HG03159 (cell line): ENCODE results near the gene LYPD3.
"Not testable (repeated sequence)": the region's sequence is repeated elsewhere in the genome, so short reads cannot be mapped to it uniquely, and the experiment has no call there.

ENCODE experiments used
- ATAC-seq: cut with Tn5 transposase; IDR thresholded peaks from one replicate; pipeline ENCODE4 v1.9.1; 2021; ENCODE audit warnings: mild to moderate bottlenecking, moderate library complexity; ENCODE audit not compliant: unreplicated experiment

LYPD3 gene

DNA sequence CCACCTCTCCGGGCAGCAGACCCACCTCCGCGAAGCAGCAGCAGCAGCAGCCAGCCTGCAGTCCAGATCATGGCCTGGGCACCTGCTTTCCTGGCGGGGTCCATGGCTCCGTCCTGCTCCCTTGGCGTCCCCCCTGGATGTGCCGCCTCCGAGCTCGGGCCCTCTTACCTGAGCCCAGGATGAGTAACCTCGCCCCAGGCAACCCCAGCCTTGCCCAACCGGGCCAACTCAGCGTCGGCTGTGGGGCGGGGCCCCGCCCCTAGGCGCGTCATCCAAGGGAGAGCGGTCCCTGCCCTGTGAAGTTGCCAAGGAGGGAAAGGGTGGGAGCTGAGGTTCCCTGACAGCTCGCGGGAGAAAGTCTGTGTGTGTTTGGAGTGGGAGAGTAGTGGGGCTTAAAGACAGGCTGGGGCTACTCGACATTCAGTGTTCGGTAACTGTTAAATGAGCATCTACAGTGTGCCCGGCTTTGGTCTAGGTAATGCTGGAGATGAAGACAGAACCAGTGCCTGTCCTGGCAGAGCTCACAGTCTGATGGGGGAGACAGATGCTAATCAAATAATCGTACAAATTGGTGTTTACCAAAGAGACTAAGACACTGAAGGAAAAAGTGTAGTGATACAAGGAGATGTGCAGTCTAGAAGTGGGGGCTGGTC, at the start of gene LYPD3:
TSS of gene LYPD3 (minus strand) at position 141 of the 653 bp plus-strand sequence. CDS start at position 104, 37 bp downstream.
- no peak for ATAC-seq

- not testable (repeated sequence) for ATAC-seq
Measured at GRCh38 chr19:43512399-43512798, 47.0 kb upstream of the LYPD3 start.

GRCh38 chr19:43511324-43511723, 45.9 kb upstream of the LYPD3 start:
- ATAC-seq, result no peak

DNA sequence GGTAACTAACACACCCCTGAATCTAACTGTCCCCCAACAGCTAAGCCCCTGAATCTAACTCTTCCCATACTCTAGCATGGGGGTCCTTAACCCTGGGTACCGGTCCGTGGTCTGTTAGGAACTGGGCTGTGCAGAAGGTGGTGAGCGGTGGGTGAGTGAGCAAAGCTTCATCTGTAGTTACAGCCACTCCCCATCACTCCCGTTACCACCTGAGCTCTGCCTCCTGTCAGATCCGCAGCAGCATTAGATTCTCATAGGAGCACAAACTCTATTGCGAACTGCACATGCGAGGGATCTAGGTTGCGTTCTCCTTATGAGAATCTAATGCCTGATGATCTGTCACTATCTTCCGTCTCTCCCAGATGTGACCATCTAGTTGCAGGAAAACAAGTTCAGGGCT, 45.3 kb upstream of the LYPD3 start:
- no peak for ATAC-seq

DNA sequence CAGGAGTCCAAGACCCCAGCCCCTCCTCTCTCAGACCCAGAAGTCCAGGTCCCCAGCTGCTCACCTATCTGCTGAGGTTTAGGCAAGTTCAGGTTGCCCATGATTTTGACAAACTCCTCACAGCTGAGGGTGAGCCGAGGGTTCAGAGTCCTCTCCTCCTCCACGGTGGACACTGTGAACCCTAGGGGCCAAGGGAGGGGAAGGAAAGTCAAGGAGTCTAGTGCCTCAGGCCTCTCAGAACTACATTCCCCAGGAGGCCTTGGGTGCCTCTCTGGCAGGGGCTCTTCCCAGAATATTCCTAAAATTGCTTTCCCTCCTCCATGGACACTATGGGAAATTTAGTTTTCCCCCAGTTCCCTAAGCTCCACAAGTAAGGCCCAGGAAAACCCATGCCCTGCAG, 42.5 kb upstream of the LYPD3 start:
- no peak for ATAC-seq

GRCh38 chr19:43506629-43507028, 41.2 kb upstream of the LYPD3 start:
- ATAC-seq, result no peak

GRCh38 chr19:43505941-43506340, 40.5 kb upstream of the LYPD3 start:
- ATAC-seq, result no peak

DNA sequence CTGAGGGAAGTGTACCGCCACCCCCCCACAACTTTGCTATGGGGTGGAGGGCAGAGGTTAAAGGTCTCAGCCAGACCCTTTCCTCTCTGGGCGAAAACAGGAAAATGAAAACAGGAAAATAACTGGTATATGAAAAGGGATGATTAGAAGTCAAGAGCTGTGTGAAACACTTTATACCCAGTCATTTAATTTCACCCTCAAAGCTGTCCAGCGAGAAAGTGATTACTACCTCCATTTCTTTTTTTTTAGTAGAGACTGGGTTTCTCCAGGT, 39.7 kb upstream of the LYPD3 start:
- no peak for ATAC-seq

GRCh38 chr19:43504426-43505185, 39.2 kb upstream of the LYPD3 start, which contains the start of gene PHLDB3:
Gene PHLDB3, minus strand, starts transcription at chr19:43504746. Its CDS starts 628 bp downstream, at chr19:43504118.
- ATAC-seq, result peak; percentile 26

DNA sequence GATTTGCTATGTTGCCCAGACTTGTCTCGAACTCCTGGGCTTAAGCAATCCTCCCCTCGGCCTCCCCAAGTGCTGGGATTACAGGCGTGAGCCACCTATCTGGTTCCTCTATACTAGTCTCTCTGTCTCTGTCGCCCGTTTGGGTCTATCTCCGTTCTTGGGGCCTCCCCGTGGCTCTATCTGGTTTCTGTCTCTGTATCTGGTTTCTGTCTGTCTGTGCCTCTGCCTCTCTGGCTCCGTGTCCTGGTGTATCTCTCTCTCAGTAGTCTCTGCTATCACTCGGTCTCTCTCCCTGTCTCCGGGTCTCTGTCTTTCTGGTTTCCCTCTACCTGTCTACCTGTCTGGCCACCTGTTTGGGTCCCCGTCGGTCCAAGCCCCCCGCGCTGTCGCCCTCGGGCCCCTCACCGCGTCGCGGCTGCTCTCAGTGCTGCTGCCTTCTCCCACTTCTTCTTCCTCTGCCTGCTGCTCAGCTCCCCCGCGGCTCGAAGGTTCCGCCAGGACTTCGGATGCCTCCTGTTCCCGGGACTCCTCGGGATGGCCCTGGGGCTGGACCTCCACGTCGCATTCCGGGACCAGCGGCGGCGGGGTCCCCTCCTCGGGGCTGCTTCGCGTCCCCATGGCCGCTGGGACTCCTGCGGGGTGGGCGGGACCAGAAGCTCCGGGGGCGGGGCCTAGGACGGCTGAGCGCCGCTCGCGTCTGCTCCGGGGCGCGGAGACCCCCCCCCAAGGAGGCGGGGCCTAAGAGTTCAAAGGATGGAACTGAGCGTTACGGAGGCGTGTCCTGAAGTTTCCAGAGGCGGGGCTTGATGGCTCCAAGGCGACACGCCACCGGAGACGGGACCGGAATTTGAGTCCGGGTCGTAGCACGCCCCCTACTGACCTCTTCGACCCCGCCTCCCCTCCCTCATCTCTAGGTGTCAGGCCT, 38.4 kb upstream of the LYPD3 start:
- ATAC-seq, result peak; percentile 85

DNA sequence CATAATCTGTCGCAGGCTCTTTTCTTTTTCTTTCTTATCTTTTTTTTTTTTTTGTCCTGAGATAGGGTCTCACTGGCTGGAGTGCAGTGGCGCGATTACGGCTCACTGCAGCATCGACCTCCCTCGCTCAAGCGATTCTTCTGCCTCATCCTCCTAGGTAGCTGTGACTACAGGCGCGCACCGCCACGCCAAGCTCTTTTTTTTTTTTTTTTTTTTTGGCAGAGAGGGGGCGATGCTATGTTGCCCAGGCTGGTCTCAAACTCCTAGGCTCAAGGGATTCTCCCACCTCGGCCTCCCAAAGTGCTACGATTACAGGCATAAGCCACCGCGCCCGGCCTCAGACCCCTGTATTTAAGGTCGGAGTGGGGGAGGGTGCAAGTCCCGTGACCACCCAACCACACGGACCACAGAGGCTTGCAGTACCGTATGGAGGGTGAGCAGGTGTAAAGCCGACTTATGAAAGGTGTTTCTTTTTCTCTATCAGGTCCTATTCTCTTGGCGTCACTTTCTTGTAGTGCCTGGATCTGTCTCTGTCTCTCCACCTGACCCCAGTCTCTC, 37.1 kb upstream of the LYPD3 start:
- no peak for ATAC-seq

- no peak for ATAC-seq
Measured at GRCh38 chr19:43501661-43502418, 36.4 kb upstream of the LYPD3 start.

GRCh38 chr19:43499042-43499441, 33.6 kb upstream of the LYPD3 start:
- no peak for ATAC-seq

DNA sequence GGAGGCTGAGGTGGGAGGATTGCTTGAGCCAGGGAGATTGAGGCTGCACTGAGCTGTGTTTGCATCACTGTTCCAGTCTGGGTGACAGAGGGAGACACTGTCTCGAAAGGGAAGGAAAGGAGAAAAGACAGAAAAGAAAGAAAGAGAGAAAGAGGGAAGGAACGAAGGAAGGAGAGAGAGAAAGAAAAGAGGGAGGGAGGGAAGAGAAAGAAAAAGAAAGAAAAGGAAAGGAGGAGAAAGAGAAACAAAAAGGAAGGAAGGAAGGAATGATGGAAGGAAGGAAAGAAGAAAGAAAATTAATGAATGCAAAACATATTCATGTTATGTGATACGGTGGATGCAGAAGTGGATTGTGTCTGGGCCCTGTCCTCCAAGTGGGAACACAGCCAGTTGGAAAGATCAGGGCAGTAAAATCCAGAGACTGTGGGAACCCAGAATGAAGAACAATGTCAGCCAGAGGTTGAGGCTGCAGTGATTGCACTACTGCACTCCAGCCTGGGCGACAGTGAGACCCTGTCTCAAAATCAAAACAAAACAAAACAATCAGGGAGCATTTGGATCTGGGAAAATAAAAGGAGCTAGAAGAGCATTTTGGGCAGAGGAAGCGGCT, 32.9 kb upstream of the LYPD3 start:
- ATAC-seq, result no peak

DNA sequence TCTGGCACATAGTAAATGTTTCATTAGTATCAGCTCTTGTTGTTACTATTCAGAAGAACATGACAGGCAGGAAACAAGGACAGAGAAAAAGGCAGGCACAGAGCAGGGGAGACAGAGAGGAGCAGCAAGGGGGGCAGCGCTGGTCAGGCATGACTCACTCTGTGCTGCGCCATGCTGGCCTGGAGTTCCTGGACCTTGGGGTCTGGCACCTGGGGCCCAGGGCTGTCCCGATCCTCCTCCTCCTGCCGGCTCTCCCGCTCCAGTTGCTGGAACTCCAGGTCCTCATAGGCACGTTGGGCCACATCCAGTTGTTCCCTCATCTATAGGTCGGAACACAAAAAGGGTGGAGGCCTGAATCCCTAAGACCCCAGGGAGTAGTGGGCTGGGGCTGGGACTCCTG, 31.6 kb upstream of the LYPD3 start:
- no peak for ATAC-seq

DNA sequence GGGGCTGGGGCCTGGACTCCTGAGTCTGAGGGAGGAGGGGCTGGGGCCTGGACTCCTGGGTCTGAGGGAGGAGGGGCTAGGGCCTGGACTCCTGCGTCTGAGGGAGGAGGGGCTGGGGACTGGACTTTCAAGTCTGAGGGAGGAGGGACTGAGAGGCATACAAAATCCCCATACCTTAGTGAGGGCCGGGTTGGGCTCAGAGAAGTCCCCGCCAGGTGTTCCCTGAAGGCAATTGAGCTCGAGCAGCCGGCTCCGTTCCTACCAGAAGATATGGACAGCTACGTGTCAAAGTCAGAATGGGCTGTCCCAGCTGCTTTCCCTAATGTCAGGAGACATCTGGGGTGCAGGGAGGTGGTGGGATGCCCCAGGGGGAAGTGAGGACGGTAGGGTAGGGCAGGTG, 29.7 kb upstream of the LYPD3 start:
- ATAC-seq, result no peak

DNA sequence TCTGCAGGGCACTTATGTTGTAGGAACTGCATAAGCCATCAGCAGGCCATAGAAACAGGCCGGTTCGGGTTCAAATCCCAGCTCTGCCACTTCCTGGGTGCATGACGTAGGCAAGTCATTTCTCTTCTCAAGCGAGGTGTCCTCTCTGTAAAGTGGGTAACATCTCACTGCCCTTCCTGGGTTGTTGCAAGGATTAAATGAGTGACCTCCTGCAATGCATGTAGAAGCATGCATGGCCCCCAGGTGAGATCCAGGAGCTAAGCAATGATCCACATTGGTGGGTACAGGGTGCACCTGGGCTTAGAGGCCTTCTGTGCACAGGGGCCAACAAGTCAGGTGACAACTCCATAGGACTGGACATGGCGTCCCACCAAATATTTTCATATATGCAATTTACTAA, 25.4 kb upstream of the LYPD3 start:
- ATAC-seq, result no peak

GRCh38 chr19:43489979-43490599, 24.7 kb upstream of the LYPD3 start:
- no peak for ATAC-seq

DNA sequence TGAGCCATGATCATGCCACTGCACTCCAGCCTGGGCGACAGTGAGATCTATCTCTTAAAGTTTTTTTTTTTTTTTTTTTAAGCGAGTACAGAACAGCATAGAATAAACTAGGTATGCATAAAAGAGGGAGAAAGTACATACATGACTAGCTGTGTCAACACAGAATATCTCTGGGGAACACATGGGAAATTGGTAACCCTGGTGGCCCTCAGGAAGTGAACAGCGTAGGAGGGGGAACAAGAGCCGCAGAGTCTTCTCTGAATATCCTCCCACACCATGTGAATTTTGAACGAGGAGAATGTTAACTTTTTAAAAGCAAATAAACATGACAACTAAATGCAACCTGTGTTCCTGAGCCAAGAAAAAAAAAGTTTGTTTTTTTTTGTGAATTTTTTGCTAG, 23.9 kb upstream of the LYPD3 start:
- ATAC-seq, result no peak

- ATAC-seq, result no peak
Measured at GRCh38 chr19:43488179-43488578, 22.8 kb upstream of the LYPD3 start.
